Purkinje cell (primary cell): ENCODE results near the gene LGI2. TPM values are rescaled to one million over a fixed set of nuclear protein-coding genes. Genes with fewer than 3 reads are reported as not detected.

Experiments
- polyA plus RNA-seq: library from polyadenylated mRNA; unstranded; fragments of >200 nt; fragmentation: Nextera tagmentation; gene quantifications from 2 replicates; pipeline ENCODE4 v1.2.1, GENCODE V29; 2014

LGI2 gene, protein sequence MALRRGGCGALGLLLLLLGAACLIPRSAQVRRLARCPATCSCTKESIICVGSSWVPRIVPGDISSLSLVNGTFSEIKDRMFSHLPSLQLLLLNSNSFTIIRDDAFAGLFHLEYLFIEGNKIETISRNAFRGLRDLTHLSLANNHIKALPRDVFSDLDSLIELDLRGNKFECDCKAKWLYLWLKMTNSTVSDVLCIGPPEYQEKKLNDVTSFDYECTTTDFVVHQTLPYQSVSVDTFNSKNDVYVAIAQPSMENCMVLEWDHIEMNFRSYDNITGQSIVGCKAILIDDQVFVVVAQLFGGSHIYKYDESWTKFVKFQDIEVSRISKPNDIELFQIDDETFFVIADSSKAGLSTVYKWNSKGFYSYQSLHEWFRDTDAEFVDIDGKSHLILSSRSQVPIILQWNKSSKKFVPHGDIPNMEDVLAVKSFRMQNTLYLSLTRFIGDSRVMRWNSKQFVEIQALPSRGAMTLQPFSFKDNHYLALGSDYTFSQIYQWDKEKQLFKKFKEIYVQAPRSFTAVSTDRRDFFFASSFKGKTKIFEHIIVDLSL
- polyA plus RNA-seq, result 0.54 and 0.90 TPM in 2 replicates

DNA sequence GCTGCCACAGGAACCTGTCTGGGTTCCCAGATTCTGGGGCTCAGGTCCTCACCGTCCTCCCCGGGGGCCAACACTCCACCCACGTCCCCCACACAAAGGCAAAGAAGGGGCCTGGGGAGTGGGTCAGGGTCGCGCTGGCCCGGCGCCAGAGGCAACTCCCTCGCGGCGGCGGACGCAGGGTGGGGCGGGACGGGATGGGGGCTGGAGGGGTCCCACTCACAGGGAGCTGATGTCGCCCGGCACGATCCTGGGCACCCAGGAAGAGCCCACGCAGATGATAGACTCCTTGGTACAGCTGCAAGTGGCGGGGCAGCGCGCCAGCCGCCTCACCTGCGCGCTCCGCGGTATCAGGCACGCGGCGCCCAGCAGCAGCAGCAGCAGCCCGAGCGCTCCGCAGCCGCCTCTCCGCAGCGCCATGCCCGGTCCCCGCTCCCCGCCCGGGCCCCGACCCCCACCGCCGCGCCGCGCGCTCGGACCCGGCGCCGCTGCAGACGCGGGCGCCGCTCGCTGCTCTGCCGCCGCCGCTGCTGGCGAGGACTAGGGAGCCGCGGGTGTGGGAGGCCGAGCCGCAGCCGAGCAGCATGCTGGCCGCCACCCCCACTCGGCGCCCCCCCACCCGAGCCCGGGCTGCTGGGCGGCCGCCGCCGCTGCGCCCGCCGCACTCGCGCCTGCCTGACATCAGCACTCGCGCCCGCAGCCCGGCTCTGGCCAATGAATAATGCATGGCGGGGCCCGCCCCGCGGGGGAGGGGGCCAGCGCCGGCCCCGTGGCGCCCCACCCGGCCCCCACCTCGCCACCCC, at the start of gene LGI2:
Gene LGI2, minus strand, starts transcription at position 670 of the 800 bp plus-strand sequence. Its CDS starts 253 bp downstream, at position 417.

Other genes with a start within 250 kb of the LGI2 start
- not detected in 2 replicates for gene SOD3, start 235.4 kb downstream of the LGI2 start, polyA plus RNA-seq
- gene CCDC149, start 117.9 kb downstream of the LGI2 start, polyA plus RNA-seq, result 2.2 TPM in 2 replicates
- 1.4 and 4.0 TPM in 2 replicates for gene SEPSECS, start 129.5 kb upstream of the LGI2 start, polyA plus RNA-seq
- 3.5 and 3.8 TPM in 2 replicates for gene PI4K2B, start 203.1 kb upstream of the LGI2 start, polyA plus RNA-seq